G401.6 (cell line): ENCODE results near the gene CDK10.
"Not testable (repeated sequence)": the region's sequence is repeated elsewhere in the genome, so short reads cannot be mapped to it uniquely, and the experiment has no call there.

Experiments used
- FAIRE-seq: peaks from 2 replicates; lab custom pipeline; 2012; peaks lifted over from hg19 to GRCh38; lab: Jason Lieb, UNC

The CDK10 gene

GRCh38 chr16:89695875-89696669, 9.6 kb downstream of the CDK10 start:
- no peak for FAIRE-seq

- no peak for FAIRE-seq
These were observed 10.2 kb downstream of the CDK10 start for GRCh38 chr16:89696670-89697128.

GRCh38 chr16:89697161-89697615, 10.7 kb downstream of the CDK10 start:
- FAIRE-seq: no peak

- no peak for FAIRE-seq
These were observed 11.3 kb downstream of the CDK10 start for GRCh38 chr16:89697616-89698331.

- FAIRE-seq: not testable (repeated sequence)
These were observed 12.2 kb downstream of the CDK10 start for GRCh38 chr16:89698717-89699116.

- FAIRE-seq: not testable (repeated sequence)
These were observed 13.2 kb downstream of the CDK10 start for GRCh38 chr16:89699629-89700099.

- FAIRE-seq: peak; percentile 99
These were observed 13.7 kb downstream of the CDK10 start for GRCh38 chr16:89700100-89700648.

- no peak for FAIRE-seq
These were observed 14.3 kb downstream of the CDK10 start for GRCh38 chr16:89700649-89701424.

- peak; percentile 95 for FAIRE-seq
These were observed 15.2 kb downstream of the CDK10 start, which contains the start of gene SPATA2L for GRCh38 chr16:89701425-89702406. Gene SPATA2L (minus strand): TSS chr16:89701705. CDS start chr16:89701232, 473 bp downstream.

- FAIRE-seq: no peak
These were observed 17.8 kb downstream of the CDK10 start for GRCh38 chr16:89704281-89704680.

- FAIRE-seq: no peak
These were observed 18.5 kb downstream of the CDK10 start for GRCh38 chr16:89705006-89705405.

- no peak for FAIRE-seq
These were observed 20.2 kb downstream of the CDK10 start for GRCh38 chr16:89706518-89707260.

- FAIRE-seq: no peak
These were observed 21.2 kb downstream of the CDK10 start for GRCh38 chr16:89707695-89708094.

GRCh38 chr16:89708481-89708931, 22.0 kb downstream of the CDK10 start:
- FAIRE-seq: no peak

GRCh38 chr16:89709166-89709565, 22.7 kb downstream of the CDK10 start:
- no peak for FAIRE-seq

- FAIRE-seq: no peak
These were observed 23.4 kb downstream of the CDK10 start for GRCh38 chr16:89709716-89710432.

- no peak for FAIRE-seq
These were observed 24.4 kb downstream of the CDK10 start for GRCh38 chr16:89710709-89711564.

- no peak for FAIRE-seq
These were observed 25.2 kb downstream of the CDK10 start for GRCh38 chr16:89711601-89712273.
